Measurements from ENCODE around the gene JCHAIN.
"Not testable (repeated sequence)": the region's sequence is repeated elsewhere in the genome, so short reads cannot be mapped to it uniquely, and the experiment has no call there.

The JCHAIN gene

DNA sequence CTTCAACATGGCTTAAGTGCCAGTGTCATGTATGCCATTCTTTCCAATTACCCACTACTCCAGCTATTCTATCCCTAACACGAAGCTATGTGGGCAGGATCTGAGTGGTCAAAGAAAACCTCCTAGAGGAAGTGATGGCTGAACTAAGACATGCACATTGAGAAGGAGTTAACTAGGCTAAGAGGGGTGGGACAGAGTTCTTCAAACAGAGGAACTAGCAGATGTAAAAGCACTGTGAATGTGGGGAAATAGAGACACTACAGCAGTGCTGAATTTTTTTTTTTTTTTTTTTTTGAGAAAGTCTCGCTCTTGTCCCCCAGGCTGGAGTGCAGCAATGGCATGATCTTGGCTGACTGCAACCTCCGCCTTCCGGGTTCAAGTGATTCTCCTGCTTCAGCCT lies 6.2 kb downstream of the JCHAIN start:
- DNase-seq (ENCODE audit: low spot score) (no peak), ATAC-seq (ENCODE audit: low read depth) (no peak)
- Histone ChIP-seq H3K36me3 (ENCODE audit: low read depth) (no peaks in the 10 kb centered on the region), H3K27me3 (ENCODE audit: insufficient read depth, poor library complexity, severe bottlenecking) (no peaks in the 10 kb centered on the region), H3K9me3 (ENCODE audit: severe bottlenecking) (no peaks in the 10 kb centered on the region), H3K27ac (ENCODE audit: poor library complexity, severe bottlenecking) (no peak overlapping the region), H3K4me3 (ENCODE audit: severe bottlenecking) (no peak overlapping the region), H3K4me1 (ENCODE audit: insufficient read depth, poor library complexity, severe bottlenecking) (no peaks in the 10 kb centered on the region)
- TF ChIP-seq, protein P1, sequence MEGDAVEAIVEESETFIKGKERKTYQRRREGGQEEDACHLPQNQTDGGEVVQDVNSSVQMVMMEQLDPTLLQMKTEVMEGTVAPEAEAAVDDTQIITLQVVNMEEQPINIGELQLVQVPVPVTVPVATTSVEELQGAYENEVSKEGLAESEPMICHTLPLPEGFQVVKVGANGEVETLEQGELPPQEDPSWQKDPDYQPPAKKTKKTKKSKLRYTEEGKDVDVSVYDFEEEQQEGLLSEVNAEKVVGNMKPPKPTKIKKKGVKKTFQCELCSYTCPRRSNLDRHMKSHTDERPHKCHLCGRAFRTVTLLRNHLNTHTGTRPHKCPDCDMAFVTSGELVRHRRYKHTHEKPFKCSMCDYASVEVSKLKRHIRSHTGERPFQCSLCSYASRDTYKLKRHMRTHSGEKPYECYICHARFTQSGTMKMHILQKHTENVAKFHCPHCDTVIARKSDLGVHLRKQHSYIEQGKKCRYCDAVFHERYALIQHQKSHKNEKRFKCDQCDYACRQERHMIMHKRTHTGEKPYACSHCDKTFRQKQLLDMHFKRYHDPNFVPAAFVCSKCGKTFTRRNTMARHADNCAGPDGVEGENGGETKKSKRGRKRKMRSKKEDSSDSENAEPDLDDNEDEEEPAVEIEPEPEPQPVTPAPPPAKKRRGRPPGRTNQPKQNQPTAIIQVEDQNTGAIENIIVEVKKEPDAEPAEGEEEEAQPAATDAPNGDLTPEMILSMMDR (IDR thresholded peaks at IDR 0.05; ENCODE audit: poor library complexity, severe bottlenecking), result no peak

DNA sequence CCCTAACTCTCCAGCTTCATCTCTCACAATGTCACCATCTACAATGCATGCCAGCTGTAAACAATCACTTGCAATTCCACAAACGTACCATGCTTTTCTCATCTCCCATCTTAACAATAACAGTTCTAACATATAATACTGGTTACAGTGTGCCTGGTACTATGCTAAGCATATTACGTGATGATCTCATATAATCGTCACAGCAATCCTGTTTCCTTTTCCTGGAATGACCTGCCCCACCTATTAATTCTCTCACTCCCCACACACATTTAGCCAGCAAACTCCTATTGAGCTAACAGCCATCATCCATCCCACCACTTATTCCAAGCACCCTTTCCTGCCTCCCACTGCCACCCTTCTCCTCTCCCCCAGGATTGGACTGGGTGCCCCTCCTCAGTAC lies 7.9 kb downstream of the JCHAIN start:
- TF ChIP-seq, protein P1 (IDR thresholded peaks at IDR 0.05; ENCODE audit: poor library complexity, severe bottlenecking), result no peak
- ATAC-seq (ENCODE audit: low read depth) (no peak), DNase-seq (ENCODE audit: low spot score) (no peak)
- no peak overlapping the region for H3K27ac ChIP-seq (ENCODE audit: poor library complexity, severe bottlenecking)
- no peaks in the 10 kb centered on the region for H3K4me1 ChIP-seq (ENCODE audit: insufficient read depth, poor library complexity, severe bottlenecking)
- no peaks in the 10 kb centered on the region for H3K27me3 ChIP-seq (ENCODE audit: insufficient read depth, poor library complexity, severe bottlenecking)
- no peaks in the 10 kb centered on the region for H3K36me3 ChIP-seq (ENCODE audit: low read depth)
- H3K9me3 ChIP-seq (ENCODE audit: severe bottlenecking), result no peaks in the 10 kb centered on the region
- H3K4me3 ChIP-seq (ENCODE audit: severe bottlenecking), result no peak overlapping the region

DNA sequence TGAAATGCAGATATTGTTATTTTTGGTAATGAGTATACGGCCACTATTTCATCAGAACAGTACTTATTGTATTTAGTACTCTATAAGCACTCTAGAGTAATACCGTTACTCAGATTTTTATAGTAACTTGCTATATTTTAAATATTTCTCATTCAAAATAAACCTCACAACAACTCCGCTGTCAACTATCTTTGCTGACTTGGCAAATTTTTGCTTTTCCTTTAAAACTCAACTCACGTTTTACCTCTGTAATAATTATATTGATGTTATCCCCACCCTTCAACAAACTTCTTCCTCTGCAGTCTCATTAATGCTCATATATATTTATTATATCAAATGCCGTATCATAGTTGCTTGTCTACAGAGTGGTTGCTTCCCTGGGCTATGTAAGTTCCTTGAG lies 9.0 kb downstream of the JCHAIN start:
- Histone ChIP-seq H3K4me1 (ENCODE audit: insufficient read depth, poor library complexity, severe bottlenecking) (no peaks in the 10 kb centered on the region), H3K27ac (ENCODE audit: poor library complexity, severe bottlenecking) (no peak overlapping the region), H3K36me3 (ENCODE audit: low read depth) (no peaks in the 10 kb centered on the region), H3K4me3 (ENCODE audit: severe bottlenecking) (no peak overlapping the region), H3K9me3 (ENCODE audit: severe bottlenecking) (no peaks in the 10 kb centered on the region), H3K27me3 (ENCODE audit: insufficient read depth, poor library complexity, severe bottlenecking) (no peaks in the 10 kb centered on the region)
- TF ChIP-seq, protein P1 (IDR thresholded peaks at IDR 0.05; ENCODE audit: poor library complexity, severe bottlenecking), result no peak
- ATAC-seq (ENCODE audit: low read depth) (no peak), DNase-seq (ENCODE audit: low spot score) (no peak)

DNA sequence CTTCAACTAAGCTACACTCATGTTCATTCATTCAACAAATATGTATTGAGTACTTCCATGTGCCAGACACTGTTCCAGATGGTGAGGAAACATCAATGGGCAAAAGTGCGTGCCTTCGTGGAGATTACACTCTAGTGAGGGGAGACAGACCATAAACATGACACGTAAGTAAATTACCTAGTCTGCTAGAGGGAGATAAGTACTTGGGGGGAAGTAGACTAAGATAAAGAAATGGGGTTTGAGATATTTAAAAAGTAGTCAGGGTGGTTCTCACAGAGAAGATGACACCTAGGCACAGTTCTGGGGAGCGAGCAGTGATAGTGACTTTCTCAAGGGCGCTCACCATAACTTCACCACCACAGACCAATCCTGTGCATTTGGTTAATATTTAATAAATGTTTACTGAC lies 11.7 kb downstream of the JCHAIN start:
- no peak overlapping the region for H3K4me3 ChIP-seq (ENCODE audit: severe bottlenecking)
- H3K27me3 ChIP-seq (ENCODE audit: insufficient read depth, poor library complexity, severe bottlenecking), result no peaks in the 10 kb centered on the region
- no peak overlapping the region for H3K27ac ChIP-seq (ENCODE audit: poor library complexity, severe bottlenecking)
- no peaks in the 10 kb centered on the region for H3K4me1 ChIP-seq (ENCODE audit: insufficient read depth, poor library complexity, severe bottlenecking)
- no peaks in the 10 kb centered on the region for H3K36me3 ChIP-seq (ENCODE audit: low read depth)
- TF ChIP-seq, protein P1 (IDR thresholded peaks at IDR 0.05; ENCODE audit: poor library complexity, severe bottlenecking), result no peak
- DNase-seq (ENCODE audit: low spot score), result no peak
- no peaks in the 10 kb centered on the region for H3K9me3 ChIP-seq (ENCODE audit: severe bottlenecking)
- ATAC-seq (ENCODE audit: low read depth), result no peak

DNA sequence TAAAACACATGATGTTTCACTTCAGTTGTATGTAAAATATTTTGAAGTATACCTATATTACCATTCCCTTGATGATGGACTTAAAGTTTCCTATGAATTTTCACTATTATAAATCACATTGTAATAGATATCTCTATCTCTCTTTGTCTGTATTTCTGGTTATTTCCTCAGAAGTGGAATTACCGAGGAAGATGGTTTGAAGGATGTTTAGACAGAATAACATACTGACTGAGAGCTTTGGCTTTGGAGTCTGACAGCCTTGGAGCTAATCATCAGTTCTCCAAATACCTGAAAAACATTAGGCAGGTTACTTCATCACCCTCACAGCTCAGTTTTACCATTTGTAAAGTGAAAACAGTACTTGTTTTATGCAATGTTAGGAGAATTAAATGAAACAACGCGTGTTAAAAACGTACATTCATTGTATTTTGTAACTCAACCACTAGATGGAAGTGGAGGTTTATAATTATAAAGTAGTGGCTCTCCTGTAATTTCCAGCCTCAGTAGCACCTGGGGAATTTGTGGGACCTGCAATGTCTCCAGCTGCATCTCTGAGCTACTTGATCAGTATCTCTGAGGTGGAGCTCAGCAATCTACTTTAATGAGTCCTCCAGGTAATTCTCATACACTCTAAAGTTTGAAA lies 14.3 kb downstream of the JCHAIN start:
- TF ChIP-seq, protein P1 (IDR thresholded peaks at IDR 0.05; ENCODE audit: poor library complexity, severe bottlenecking), result peak; percentile 81
- no peaks in the 10 kb centered on the region for H3K27me3 ChIP-seq (ENCODE audit: insufficient read depth, poor library complexity, severe bottlenecking)
- H3K36me3 ChIP-seq (ENCODE audit: low read depth), result no peaks in the 10 kb centered on the region
- H3K27ac ChIP-seq (ENCODE audit: poor library complexity, severe bottlenecking), result no peak overlapping the region
- H3K4me3 ChIP-seq (ENCODE audit: severe bottlenecking), result no peak overlapping the region
- no peaks in the 10 kb centered on the region for H3K4me1 ChIP-seq (ENCODE audit: insufficient read depth, poor library complexity, severe bottlenecking)
- no peaks in the 10 kb centered on the region for H3K9me3 ChIP-seq (ENCODE audit: severe bottlenecking)
- DNase-seq (ENCODE audit: low spot score) (no peak), ATAC-seq (ENCODE audit: low read depth) (peak; percentile 62)

DNA sequence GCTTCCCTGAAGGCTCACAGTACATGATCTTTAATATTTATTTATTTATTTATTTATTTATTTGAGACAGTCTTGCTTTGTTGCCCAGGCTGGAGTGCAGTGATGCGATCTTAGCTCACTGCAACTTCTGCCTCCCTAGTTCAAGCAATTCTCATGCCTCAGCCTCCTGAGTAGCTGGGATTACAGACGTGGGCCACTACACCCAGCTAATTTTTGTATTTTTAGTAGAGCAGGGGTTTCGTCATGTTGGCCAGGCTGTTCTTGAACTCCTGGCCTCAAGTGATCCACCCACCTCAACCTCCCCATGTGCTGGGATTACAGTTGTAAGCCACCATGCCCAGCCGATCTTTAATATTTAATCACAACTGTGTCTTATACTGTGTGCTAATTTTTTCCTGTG lies 15.6 kb downstream of the JCHAIN start:
- ATAC-seq (ENCODE audit: low read depth); H3K4me1 ChIP-seq (ENCODE audit: insufficient read depth, poor library complexity, severe bottlenecking): not testable (repeated sequence)

More for the DNA sequence above, 15.6 kb downstream of the JCHAIN start:
- H3K27me3 ChIP-seq (ENCODE audit: insufficient read depth, poor library complexity, severe bottlenecking); DNase-seq (ENCODE audit: low spot score); H3K27ac ChIP-seq (ENCODE audit: poor library complexity, severe bottlenecking); H3K4me3 ChIP-seq (ENCODE audit: severe bottlenecking); H3K9me3 ChIP-seq (ENCODE audit: severe bottlenecking); H3K36me3 ChIP-seq (ENCODE audit: low read depth): not testable (repeated sequence)

All from RWPE2 (cell line).